ENCODE measurements around the gene ITGB4. TPM values are rescaled to one million over a fixed set of nuclear protein-coding genes. Genes with fewer than 3 reads are reported as not detected.

Gene ITGB4
- total RNA-seq (2022; extraction: Qiagen RNA extraction), result 92.0 to 109 TPM (median 95.3 TPM) in 5 replicates

GRCh38 chr17:75720656-75721462 is at the start of gene ITGB4:
Gene ITGB4, plus strand, starts transcription at chr17:75721459. Its CDS starts 3,245 bp downstream, at chr17:75724704.

GRCh38 chr17:75764711-75765421 is 43.6 kb downstream of the ITGB4 start, which contains the start of gene GALK1:
Gene GALK1, minus strand, starts transcription at chr17:75765192. Its CDS starts 56 bp downstream, at chr17:75765136.

GRCh38 chr17:75784473-75785015 is 63.3 kb downstream of the ITGB4 start, which contains the start of gene UNK:
Gene UNK, plus strand, starts transcription at chr17:75784806. Its CDS starts 75 bp downstream, at chr17:75784881.

Other genes starting within 250 kb of the ITGB4 start
- gene CASKIN2, start 205.9 kb upstream of the ITGB4 start, total RNA-seq (2022; extraction: Qiagen RNA extraction), result 7.3 to 12.7 TPM (median 11.6 TPM) in 5 replicates
- gene TSEN54, start 204.9 kb upstream of the ITGB4 start, total RNA-seq (2022; extraction: Qiagen RNA extraction), result 25.3 to 44.1 TPM (median 39.3 TPM) in 5 replicates
- 19.9 to 33.2 TPM (median 31.7 TPM) in 5 replicates for gene LLGL2, start 195.8 kb upstream of the ITGB4 start, total RNA-seq (2022; extraction: Qiagen RNA extraction)
- gene MYO15B, start 133.7 kb upstream of the ITGB4 start, total RNA-seq (2022; extraction: Qiagen RNA extraction), result 33.3 to 67.7 TPM (median 52.9 TPM) in 5 replicates
- 0.61 to 1.3 TPM (median 0.83 TPM) in 5 replicates for gene SMIM5, start 88.0 kb upstream of the ITGB4 start, total RNA-seq (2022; extraction: Qiagen RNA extraction)
- 18.8 to 28.9 TPM (median 27.4 TPM) in 5 replicates for gene RECQL5, start 54.3 kb upstream of the ITGB4 start, total RNA-seq (2022; extraction: Qiagen RNA extraction)
- 113 to 142 TPM (median 123 TPM) in 5 replicates for gene SAP30BP, start 54.1 kb upstream of the ITGB4 start, total RNA-seq (2022; extraction: Qiagen RNA extraction)
- gene GALK1, start 43.7 kb downstream of the ITGB4 start, total RNA-seq (2022; extraction: Qiagen RNA extraction), result 51.5 to 83.8 TPM (median 80.0 TPM) in 5 replicates
- 26.6 to 31.6 TPM (median 30.8 TPM) in 5 replicates for gene UNK, start 63.3 kb downstream of the ITGB4 start, total RNA-seq (2022; extraction: Qiagen RNA extraction)
- 2.8 to 6.6 TPM (median 6.2 TPM) in 5 replicates for gene UNC13D, start 122.9 kb downstream of the ITGB4 start, total RNA-seq (2022; extraction: Qiagen RNA extraction)
- 79.2 to 91.0 TPM (median 85.9 TPM) in 5 replicates for gene WBP2, start 133.9 kb downstream of the ITGB4 start, total RNA-seq (2022; extraction: Qiagen RNA extraction)
- gene TRIM47, start 157.1 kb downstream of the ITGB4 start, total RNA-seq (2022; extraction: Qiagen RNA extraction), result 137 to 190 TPM (median 173 TPM) in 5 replicates
- 27.9 to 41.7 TPM (median 38.6 TPM) in 5 replicates for gene TRIM65, start 175.5 kb downstream of the ITGB4 start, total RNA-seq (2022; extraction: Qiagen RNA extraction)
- 82.5 to 130 TPM (median 123 TPM) in 5 replicates for gene MRPL38, start 183.4 kb downstream of the ITGB4 start, total RNA-seq (2022; extraction: Qiagen RNA extraction)
- gene FBF1, start 219.6 kb downstream of the ITGB4 start, total RNA-seq (2022; extraction: Qiagen RNA extraction), result 5.1 to 9.4 TPM (median 8.9 TPM) in 5 replicates

Measured in A549 treated with Mapracorat at 1 μM for 4 hours (cell line).